ENCODE measurements around the gene TRAPPC14.

Gene TRAPPC14

DNA sequence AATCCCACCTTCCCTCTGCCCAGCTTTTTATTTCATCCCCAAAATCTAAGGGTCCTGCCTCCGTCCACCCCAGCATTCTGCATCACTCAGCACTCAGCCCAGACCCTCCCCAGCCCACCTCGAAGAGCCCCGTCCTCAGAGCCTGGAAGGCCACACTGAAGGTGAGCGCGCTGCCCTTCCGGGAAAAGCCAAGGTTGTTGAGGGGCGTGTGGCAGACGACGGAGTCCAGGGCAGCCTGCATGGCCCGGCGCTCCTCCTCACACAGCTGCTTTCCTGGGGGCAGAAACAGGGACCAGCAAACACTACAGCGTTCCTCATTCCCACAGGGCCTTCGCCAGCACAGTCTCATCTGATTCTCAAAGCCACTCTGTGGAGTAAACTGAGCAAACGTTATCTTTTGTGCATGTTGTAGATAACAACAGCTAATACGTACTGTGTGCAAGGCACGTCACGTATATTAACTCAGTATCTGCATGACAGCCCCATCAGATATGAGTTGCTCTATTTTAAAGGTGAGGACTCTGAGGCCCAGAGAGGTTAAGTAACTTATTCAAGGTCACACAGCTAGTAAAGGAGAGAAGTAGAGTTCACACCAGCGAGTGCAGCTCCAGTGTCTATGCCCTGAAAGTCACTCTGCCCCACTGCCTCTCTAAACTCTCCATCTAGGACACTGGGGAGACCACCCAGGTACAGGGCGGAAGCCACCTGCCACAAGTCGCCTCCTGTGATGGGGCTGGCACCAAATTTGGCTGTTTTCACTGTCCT lies 2.8 kb downstream of the TRAPPC14 start:
- TF ChIP-seq CTCF (IDR thresholded peaks at IDR 0.05; ENCODE audit: low read depth, low read length): no peak
- no peak for TF ChIP-seq MAX (IDR thresholded peaks at IDR 0.05; ENCODE audit: low read depth, low read length)
- TF ChIP-seq MYC (IDR thresholded peaks at IDR 0.05; ENCODE audit: low read depth, low read length): no peak
- no peak for TF ChIP-seq POLR2A (IDR thresholded peaks at IDR 0.05; ENCODE audit: extremely low read depth, insufficient read length)
- no peak for DNase-seq (ENCODE audit: low read depth)
- H3K4me3 ChIP-seq (ENCODE audit: low read depth, low read length): no peak overlapping the region

GRCh38 chr7:100154651-100155491 lies 3.7 kb downstream of the TRAPPC14 start:
- H3K4me3 ChIP-seq (ENCODE audit: low read depth, low read length): no peak overlapping the region
- TF ChIP-seq MYC (IDR thresholded peaks at IDR 0.05; ENCODE audit: low read depth, low read length): no peak
- TF ChIP-seq CTCF (IDR thresholded peaks at IDR 0.05; ENCODE audit: low read depth, low read length): no peak
- no peak for TF ChIP-seq MAX (IDR thresholded peaks at IDR 0.05; ENCODE audit: low read depth, low read length)
- no peak for TF ChIP-seq POLR2A (IDR thresholded peaks at IDR 0.05; ENCODE audit: extremely low read depth, insufficient read length)
- no peak for DNase-seq (ENCODE audit: low read depth)

DNA sequence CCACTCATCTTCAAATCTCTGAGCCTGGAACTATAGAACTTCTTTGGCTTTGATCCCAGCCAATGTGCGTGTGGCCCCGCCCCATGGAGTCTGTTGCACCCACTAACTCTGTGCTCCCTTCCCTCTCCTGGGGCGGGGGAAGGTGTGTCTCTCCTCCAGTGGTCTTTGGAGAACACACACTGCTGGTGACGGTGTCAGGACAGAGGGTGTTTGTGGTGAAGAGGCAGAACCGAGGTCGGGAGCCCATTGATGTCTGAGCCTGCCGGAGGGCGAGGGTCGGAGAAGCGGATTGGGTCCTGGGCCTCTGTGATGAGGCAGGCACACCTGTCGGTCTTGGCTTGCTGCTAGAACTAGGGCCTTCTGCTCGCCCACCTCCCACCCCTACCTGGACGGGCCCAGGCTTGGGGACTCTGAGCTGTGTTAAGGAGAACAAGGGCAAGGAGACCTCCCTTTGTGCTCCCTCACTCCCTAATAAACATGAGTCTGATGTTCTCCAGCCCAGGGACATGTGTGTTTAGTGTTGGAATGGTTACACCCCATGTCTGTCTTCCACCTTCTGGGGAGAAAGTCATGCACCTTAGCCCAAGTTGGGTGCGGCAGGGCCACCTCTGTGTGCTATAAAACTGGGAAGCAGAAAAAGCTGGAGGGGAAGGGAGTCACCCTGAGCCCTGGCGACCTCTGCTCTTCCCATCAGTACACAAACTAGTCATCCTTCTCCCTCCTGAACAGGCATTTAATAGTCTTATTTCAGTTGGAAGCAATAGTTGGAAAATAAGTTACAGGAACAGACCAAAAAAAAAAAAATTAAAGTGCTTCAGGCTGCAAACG lies 4.6 kb downstream of the TRAPPC14 start:
- TF ChIP-seq MAX (IDR thresholded peaks at IDR 0.05; ENCODE audit: low read depth, low read length): no peak
- TF ChIP-seq MYC (IDR thresholded peaks at IDR 0.05; ENCODE audit: low read depth, low read length): no peak
- TF ChIP-seq CTCF (IDR thresholded peaks at IDR 0.05; ENCODE audit: low read depth, low read length): no peak
- TF ChIP-seq POLR2A (IDR thresholded peaks at IDR 0.05; ENCODE audit: extremely low read depth, insufficient read length): no peak
- H3K4me3 ChIP-seq (ENCODE audit: low read depth, low read length): no peak overlapping the region
- no peak for DNase-seq (ENCODE audit: low read depth)

GRCh38 chr7:100152937-100153666 lies 5.4 kb downstream of the TRAPPC14 start:
- no peak overlapping the region for H3K4me3 ChIP-seq (ENCODE audit: low read depth, low read length)
- no peak for DNase-seq (ENCODE audit: low read depth)
- no peak for TF ChIP-seq POLR2A (IDR thresholded peaks at IDR 0.05; ENCODE audit: extremely low read depth, insufficient read length)
- no peak for TF ChIP-seq CTCF (IDR thresholded peaks at IDR 0.05; ENCODE audit: low read depth, low read length)
- TF ChIP-seq MYC (IDR thresholded peaks at IDR 0.05; ENCODE audit: low read depth, low read length): no peak
- no peak for TF ChIP-seq MAX (IDR thresholded peaks at IDR 0.05; ENCODE audit: low read depth, low read length)

- TF ChIP-seq MYC (IDR thresholded peaks at IDR 0.05; ENCODE audit: low read depth, low read length) (0 out of 2 replicates have a peak, but pooled peaks have one; percentile 25), POLR2A (IDR thresholded peaks at IDR 0.05; ENCODE audit: extremely low read depth, insufficient read length) (no peak), MAX (IDR thresholded peaks at IDR 0.05; ENCODE audit: low read depth, low read length) (peak; percentile 50), CTCF (IDR thresholded peaks at IDR 0.05; ENCODE audit: low read depth, low read length) (peak; percentile 26)
- peak; percentile 88 for DNase-seq (ENCODE audit: low read depth)
Measured at GRCh38 chr7:100152404-100152803, 6.1 kb downstream of the TRAPPC14 start.

More at GRCh38 chr7:100152404-100152803, 6.1 kb downstream of the TRAPPC14 start:
- no peak overlapping the region for H3K4me3 ChIP-seq (ENCODE audit: low read depth, low read length)
